ENCODE data around the gene RAPGEF6.
"Not testable (repeated sequence)": the region's sequence is repeated elsewhere in the genome, so short reads cannot be mapped to it uniquely, and the experiment has no call there.

RAPGEF6 gene, protein sequence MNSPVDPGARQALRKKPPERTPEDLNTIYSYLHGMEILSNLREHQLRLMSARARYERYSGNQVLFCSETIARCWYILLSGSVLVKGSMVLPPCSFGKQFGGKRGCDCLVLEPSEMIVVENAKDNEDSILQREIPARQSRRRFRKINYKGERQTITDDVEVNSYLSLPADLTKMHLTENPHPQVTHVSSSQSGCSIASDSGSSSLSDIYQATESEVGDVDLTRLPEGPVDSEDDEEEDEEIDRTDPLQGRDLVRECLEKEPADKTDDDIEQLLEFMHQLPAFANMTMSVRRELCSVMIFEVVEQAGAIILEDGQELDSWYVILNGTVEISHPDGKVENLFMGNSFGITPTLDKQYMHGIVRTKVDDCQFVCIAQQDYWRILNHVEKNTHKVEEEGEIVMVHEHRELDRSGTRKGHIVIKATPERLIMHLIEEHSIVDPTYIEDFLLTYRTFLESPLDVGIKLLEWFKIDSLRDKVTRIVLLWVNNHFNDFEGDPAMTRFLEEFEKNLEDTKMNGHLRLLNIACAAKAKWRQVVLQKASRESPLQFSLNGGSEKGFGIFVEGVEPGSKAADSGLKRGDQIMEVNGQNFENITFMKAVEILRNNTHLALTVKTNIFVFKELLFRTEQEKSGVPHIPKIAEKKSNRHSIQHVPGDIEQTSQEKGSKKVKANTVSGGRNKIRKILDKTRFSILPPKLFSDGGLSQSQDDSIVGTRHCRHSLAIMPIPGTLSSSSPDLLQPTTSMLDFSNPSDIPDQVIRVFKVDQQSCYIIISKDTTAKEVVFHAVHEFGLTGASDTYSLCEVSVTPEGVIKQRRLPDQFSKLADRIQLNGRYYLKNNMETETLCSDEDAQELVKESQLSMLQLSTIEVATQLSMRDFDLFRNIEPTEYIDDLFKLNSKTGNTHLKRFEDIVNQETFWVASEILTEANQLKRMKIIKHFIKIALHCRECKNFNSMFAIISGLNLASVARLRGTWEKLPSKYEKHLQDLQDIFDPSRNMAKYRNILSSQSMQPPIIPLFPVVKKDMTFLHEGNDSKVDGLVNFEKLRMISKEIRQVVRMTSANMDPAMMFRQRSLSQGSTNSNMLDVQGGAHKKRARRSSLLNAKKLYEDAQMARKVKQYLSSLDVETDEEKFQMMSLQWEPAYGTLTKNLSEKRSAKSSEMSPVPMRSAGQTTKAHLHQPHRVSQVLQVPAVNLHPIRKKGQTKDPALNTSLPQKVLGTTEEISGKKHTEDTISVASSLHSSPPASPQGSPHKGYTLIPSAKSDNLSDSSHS (N-terminal part only)

GRCh38 chr5:131634996-131635683, at the start of gene RAPGEF6:
RAPGEF6 (minus strand) TSS chr5:131635229; CDS start chr5:131635030, 199 bp downstream.
- DNase-seq (ENCODE audit: low spot score): peak; percentile 89

DNA sequence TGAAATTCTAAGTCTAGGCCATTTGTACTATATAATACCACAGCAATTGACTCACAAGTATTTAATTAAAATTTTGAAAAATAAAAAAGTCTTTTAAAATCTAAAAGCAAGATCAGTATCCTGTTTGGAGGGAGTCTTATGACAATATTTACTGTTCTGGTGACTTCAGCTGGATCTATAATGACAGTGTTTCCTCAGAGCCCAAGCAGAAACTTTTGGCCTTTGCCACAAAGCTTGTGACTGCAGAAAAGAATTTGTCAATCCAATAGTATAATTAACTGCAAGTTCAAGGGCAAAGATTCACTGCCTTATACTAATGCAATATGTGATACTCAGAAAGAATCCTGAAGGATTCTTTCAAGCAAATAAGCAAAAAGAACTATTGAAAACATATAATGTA, 49.6 kb upstream of the RAPGEF6 start:
- no peak for DNase-seq (ENCODE audit: low spot score)

GRCh38 chr5:131684051-131684450, 49.0 kb upstream of the RAPGEF6 start:
- DNase-seq (ENCODE audit: low spot score): no peak

DNA sequence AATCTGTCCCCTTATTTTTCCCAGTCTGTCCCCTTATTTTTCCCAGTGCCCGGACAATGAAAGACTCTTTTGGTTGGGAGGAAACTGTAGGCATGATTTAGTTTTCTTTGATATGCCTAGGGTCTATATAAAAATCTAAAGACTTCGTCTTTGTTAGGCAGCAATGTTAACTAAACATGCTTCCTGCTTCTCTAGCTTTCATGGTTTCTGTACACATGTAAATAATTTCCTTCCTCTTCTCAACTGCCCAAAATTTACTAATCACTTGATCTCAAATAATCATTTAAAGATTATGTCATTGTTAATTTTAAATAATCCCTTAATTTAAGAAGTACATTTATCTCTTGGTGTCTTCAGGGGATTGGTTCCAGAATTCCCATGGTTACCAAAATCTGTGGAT, 47.8 kb upstream of the RAPGEF6 start:
- no peak for DNase-seq (ENCODE audit: low spot score)

DNA sequence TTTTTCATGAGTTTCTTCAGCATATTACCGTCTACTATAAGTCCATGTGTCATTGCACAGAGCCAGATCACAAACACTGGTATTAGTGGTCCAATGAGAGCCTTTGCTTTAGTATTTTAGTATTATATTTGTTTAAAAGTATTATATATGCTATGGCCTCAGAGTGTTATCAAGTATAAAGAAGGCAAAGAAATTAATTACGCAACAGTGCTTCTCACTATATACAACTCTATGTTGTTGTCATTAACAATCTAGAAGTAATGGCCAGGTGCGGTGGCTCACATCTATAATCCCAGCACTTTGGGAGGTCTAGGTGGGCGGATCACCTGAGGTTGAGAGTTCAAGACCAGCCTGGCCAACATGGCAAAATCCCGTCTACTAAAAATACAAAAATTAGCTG, 47.1 kb upstream of the RAPGEF6 start:
- no peak for DNase-seq (ENCODE audit: low spot score)

- DNase-seq (ENCODE audit: low spot score): no peak
These were observed 44.9 kb upstream of the RAPGEF6 start for GRCh38 chr5:131679911-131680310.

DNA sequence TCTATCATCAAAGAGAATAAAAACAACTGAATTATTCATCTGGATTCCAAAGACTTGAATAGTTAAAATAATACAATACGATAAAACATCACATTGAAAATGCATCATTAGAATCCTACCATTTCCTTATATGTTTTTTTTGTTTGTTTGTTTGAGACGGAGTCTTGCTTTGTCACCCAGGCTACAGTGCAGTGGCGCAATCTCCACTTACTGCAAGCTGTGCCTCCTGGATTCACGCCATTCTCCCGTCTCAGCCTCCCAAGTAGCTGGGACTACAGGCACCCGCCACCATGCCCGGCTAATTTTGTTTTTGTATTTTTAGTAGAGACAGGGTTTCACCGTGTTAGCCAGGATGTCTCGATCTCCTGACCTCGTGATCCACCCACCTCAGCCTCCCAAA, 43.2 kb upstream of the RAPGEF6 start:
- not testable (repeated sequence) for DNase-seq (ENCODE audit: low spot score)

DNA sequence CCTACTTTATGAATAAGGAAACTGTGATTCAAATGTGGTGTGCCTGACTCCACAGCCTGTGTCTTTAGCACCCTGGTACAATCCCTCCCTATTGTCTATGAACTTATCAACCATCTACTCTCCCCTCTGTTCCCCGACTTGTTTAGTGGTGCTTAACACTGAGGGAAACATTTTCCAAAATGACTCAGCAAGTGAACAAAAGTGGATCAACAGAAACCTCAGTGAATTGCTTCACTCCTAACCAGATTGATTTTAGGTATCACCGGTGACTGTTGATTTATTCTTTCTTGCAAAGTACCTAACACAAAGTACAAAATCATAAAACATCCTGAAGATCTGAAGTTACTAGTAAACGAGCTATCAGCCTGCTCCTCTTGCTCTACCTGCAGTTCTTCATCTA, 42.1 kb upstream of the RAPGEF6 start:
- DNase-seq (ENCODE audit: low spot score): no peak

GRCh38 chr5:131672776-131673175, 37.7 kb upstream of the RAPGEF6 start:
- DNase-seq (ENCODE audit: low spot score): no peak

DNA sequence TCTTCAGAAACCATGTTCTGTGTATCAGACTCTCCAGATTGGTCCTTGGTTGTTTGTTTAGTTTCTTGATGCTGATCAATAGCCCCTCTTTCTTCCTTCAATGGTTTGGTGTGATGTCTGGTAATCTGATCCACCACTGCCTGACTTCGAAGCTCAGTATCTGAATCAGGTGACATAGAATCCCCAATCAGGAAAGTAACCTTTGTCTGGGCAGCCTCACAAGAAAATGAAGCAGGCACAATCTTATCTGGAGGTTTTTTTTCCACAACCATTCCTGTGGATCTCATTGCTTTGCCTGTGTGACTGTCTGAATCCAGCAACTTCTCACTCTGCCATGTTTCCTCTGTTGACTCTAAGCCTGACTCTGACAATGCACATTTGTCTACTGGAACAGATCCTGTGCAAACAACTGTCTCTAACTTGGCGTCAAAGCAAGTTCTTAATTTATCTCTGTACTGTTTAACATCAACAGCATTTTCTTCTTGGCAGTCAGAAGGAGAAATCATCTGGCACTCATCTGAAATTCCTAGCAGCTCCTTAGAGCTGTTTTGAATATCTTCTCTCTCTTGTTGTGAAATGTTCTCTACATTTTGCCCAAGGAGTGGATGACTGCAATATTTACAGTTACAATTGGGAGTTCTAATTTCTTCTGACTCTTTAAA, 37.1 kb upstream of the RAPGEF6 start:
- DNase-seq (ENCODE audit: low spot score): no peak

GRCh38 chr5:131671409-131671808, 36.4 kb upstream of the RAPGEF6 start:
- DNase-seq (ENCODE audit: low spot score): no peak

GRCh38 chr5:131664929-131665328, 29.9 kb upstream of the RAPGEF6 start:
- no peak for DNase-seq (ENCODE audit: low spot score)

- no peak for DNase-seq (ENCODE audit: low spot score)
These were observed 26.9 kb upstream of the RAPGEF6 start for GRCh38 chr5:131661933-131662332.

GRCh38 chr5:131659841-131660240, 24.8 kb upstream of the RAPGEF6 start:
- no peak for DNase-seq (ENCODE audit: low spot score)

DNA sequence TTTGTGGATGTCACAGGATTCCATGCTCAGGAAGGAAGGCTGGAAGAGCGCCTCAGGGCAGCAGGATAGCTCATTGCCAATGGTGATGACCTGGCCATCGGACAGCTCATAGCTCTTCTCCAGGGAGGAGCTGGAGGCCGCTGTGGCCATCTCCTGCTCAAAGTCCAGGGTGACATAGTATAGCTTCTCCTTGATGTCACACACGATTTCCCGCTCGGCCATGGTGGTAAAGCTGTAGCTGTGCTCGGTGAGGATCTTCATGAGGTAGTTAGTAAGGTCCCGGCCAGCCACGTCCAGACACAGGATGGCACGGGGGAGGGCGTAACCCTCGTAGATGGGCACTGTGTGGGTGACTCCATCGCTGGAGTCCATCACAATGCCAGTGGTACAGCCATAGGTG, 24.3 kb upstream of the RAPGEF6 start:
- DNase-seq (ENCODE audit: low spot score): no peak

DNA sequence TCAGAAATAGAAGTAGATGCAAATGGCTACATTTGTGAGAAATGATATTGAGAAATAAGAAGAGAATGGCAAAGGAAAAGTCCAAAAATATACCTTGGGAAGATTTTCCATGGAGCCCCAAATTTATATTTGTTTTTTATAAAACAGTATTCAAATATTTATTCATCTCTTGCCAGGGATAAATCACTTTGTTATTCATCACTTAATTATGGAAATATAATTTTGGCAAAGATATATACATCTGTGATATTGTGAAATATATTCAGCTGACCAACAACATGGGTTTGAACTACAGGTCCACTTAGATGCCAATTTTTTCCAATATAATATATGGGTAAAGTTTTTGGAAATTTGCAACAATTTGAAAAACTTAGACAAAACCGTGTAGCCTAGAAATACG, 19.7 kb upstream of the RAPGEF6 start:
- no peak for DNase-seq (ENCODE audit: low spot score)

- DNase-seq (ENCODE audit: low spot score): no peak
These were observed 19.3 kb upstream of the RAPGEF6 start for GRCh38 chr5:131654309-131654708.

DNA sequence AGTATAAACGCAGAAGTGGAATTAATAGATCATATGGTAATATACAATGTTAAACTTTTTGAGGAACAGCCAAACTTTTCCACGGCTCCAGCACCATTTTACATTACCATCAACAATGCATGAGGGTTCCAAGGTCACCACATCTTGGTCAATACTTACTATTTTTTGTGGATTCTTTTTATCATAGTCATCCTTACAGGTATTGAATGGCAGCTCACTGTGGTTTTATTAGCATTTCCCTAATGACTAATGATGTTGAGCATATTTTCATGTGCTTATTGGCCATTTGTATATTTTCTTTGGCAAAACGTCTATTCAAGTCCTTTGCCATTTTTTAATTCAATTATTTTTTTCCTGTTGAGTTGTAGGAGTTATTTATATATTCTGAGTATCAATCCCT, 14.1 kb upstream of the RAPGEF6 start:
- DNase-seq (ENCODE audit: low spot score): no peak

DNA sequence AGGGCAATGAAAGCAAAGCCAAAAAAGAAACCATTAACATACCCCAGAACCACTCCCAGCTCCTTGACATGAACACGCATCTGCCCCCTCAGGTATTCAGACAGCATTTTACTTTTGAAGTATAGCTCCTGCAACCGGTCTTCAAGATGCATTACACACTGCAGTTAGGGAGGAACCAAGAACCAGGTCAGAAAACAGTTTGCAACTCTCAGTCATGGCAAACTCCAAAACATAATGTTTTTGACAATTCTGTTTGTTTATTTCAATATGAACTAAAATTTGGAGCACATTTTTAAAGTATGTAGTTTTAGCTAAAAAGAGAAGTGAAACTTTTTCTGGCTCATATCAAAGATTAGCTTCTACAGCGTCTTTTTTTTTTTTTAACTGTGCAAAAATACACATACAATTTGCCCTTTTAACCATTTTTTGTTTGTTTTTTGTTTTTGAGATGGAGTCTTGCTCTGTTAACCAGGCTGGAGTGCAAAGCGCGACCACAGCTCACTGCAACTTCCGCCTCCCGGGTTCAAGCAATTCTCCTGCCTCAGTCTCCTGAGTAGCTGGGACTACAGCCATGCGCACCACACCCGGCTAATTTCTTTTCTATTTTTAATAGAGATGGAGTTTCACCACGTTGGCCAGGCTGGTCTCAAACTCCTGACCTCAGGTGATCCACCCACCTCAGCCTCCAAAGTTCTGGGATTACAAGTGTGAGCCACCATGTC, 12.2 kb upstream of the RAPGEF6 start:
- no peak for DNase-seq (ENCODE audit: low spot score)

GRCh38 chr5:131644822-131645221, 9.8 kb upstream of the RAPGEF6 start:
- DNase-seq (ENCODE audit: low spot score): no peak

- no peak for DNase-seq (ENCODE audit: low spot score)
These were observed 9.3 kb upstream of the RAPGEF6 start for GRCh38 chr5:131644370-131644769.

Data from D341Med (cell line).